Hematopoietic multipotent progenitor cell treated with erythropoietin and hydrocortisone succinate and interleukin-3 and kit ligand, for 17 days (in vitro differentiated cells): Measurements from ENCODE around the gene TMEM203.

ENCODE experiments used
- DNase-seq: peaks from one replicate; pipeline ENCODE4 v3.0.0-alpha.2; 2015; ENCODE audit warnings: low spot score

TMEM203 gene

GRCh38 chr9:137217276-137218211, 12.1 kb upstream of the TMEM203 start:
- DNase-seq: peak; percentile 31

DNA sequence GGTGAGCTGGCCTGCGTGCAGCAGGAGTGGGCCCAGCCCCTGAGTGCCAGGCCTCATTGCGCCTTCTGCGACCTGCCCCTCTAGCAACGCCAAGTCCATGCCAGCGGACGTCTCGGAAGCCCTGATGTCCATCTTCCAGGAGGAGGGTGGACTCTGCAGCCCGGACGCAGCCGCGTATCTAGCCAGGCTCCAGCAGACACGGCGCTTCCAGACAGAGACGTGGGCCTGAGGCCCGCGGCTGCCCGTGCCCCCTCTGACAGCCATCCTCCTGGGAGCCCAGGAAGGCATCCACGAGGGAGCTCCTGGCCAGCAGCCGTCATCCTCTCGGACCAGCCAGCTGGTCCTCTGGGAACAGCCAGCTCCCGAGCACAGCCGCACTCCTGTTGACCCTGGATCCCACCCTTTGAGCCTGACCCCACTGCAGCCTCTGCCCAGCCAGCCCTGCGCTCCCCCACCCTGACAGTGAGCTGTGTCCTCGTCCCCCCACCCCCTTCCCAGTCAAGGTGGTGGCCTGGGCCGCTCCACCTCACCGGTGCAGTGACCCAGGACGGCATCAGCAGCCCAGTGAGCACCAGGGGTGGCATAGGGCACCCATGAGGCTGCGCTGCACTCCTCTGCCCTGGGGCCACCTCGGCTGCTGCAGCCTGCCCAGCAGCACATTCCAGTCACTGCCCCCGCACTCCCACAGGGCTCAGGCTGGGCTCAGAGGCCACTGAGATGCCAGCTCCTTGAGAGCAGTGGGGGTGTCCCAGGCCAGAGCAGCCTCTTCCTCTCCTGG, 10.9 kb upstream of the TMEM203 start:
- DNase-seq: no peak

GRCh38 chr9:137215196-137215986, 9.9 kb upstream of the TMEM203 start:
- DNase-seq: no peak

DNA sequence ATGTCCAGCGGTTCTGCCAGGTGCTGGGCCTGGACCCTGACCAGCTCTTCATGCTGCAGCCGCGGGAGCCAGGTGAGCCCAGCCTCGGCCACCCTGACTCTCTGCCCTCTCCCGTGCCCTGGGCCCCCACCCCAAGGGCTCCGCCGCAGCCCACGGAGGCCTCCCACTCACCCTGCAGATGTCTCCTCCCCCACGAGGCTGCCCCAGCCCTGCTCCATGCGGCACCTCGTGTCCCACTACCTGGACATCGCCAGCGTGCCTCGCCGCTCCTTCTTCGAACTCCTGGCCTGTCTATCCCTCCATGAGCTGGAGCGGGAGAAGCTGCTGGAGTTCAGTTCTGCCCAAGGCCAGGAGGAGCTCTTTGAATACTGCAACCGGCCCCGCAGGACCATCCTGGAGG, 9.2 kb upstream of the TMEM203 start:
- no peak for DNase-seq

DNA sequence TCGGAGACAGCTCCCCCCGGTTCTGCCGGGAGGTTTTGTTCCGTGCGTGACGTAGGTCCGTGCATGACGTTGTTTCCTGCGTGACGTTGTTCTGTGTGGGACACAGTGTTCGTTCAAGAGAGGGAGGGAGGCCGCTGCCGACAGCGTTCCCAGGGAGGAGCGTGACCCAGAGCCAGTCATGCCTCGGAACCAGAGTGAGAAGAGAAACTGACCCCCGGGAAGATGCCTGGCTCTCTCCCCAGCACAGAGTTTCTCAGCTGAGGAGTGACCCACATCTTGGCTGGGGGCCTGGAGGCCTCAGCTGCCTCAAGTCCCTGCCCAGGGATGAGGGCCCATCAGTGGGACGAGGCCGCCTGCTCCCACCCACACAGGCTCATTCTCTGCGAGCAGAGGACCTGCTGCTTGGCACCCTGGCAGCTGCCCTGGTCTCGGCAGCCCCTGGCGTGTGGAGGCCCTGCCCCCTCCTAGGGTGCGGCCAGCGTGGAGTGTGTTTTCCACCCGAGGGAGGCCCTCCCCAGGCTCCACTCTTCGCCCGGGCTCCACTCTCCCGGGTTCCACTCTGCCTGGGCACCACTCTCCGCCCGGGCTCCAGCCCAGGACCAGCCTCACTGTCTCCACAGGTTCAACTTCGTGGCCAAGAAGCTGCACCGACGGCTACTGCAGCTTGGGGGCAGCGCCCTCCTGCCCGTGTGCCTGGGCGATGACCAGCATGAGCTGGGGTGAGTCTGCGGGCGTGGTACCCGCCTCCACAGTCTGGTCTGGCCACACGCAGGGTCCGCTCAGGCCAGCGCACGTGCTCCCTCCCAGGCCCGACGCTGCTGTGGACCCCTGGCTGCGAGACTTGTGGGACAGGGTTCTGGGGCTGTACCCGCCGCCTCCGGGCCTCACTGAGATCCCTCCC, 8.0 kb upstream of the TMEM203 start:
- peak; percentile 39 for DNase-seq

- no peak for DNase-seq
These were observed 7.1 kb upstream of the TMEM203 start for GRCh38 chr9:137212520-137212919.

DNA sequence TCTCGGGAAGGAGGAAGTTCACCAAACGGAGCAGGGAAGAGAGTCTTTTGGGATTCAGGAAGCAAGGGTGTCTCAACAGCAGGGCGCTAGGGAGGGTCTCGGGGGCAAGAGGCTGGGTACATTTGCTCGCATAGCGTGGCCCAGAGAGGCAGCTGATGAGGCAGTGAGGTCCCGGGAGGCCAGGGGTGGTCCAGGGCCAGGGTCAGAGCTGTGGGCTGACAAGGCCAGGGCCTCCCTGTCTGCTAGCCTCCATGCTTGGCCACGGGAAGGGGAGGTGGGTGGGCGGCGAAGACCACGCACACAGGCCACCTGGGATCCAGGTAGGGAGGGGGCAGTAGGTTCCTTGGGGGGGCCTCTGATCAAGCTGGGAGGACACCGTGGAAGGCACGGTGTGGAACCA, 6.1 kb upstream of the TMEM203 start:
- DNase-seq: no peak

DNA sequence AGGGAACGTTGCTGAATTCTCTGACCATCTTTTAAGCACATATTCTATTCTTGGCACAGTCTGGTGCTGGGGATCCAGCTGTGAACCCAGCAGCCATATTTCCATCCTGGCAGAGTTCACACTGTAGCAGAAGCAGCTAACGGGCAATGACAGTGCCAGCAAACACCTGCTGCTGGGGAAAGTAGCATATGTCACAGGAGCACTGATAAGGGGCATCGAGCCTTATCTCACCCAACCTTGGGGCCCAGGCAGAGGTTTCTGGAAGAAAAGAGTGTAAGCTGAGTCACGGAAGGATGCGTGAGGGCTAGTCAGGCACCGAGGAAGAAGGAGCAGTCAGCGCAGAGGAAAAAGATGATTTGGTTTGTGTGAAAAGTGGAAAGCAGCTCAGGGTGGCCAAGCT, 1.2 kb upstream of the TMEM203 start:
- DNase-seq: peak; percentile 67

GRCh38 chr9:137204731-137205125, 720 bp downstream of the TMEM203 start:
- DNase-seq: no peak

GRCh38 chr9:137202966-137203365, 2.5 kb downstream of the TMEM203 start:
- no peak for DNase-seq

GRCh38 chr9:137201205-137201868, 4.1 kb downstream of the TMEM203 start:
- no peak for DNase-seq

- peak; percentile 99 for DNase-seq
These were observed 4.9 kb downstream of the TMEM203 start, which contains the start of gene TPRN for GRCh38 chr9:137200311-137201204. TSS of gene TPRN (minus strand) at chr9:137200741. CDS start at chr9:137200711, 30 bp downstream.

GRCh38 chr9:137199411-137200121, 5.9 kb downstream of the TMEM203 start:
- DNase-seq: no peak

GRCh38 chr9:137198902-137199283, 6.6 kb downstream of the TMEM203 start:
- no peak for DNase-seq

DNA sequence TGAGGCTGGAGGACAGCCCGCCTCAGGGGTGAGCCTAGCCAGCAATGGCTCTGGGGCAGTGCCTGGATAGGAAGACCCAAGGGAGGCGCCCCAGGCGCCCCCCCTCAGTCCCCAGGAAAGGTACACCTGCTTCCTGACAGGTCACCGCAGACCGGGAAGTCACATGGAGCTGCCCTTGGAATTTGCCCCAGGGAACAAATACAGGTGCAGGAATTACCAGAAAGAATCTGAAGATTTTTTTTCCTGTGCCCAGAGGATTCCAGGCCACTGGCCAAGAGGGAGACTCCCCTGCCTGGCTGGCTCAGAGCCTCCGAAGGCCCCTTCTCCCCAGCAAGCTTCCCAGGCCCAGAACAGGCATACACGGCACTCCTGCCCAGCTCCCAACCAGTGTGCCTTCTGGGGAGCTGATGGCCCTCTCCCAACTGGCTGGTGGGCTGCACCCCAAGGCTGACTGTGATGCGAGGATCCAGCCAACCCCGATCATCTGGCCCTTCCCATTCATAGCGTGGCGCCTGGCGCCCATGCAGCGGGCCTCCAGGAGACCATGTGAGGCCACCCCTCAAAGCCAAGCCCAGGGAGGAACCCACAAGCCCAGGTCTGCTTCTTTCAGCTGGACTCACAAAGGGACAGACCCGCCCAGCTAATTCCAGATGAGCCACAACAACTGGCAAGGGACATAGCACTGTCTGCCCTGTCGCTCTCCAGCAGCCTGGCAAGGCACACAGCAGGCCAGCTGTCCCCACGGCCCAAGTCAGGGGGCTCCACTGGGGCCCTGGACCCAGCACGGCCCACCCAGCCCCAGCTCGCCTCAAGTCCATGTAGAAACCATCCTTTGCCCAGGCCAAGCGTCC, 7.2 kb downstream of the TMEM203 start:
- DNase-seq: no peak

- DNase-seq: no peak
These were observed 9.8 kb downstream of the TMEM203 start for GRCh38 chr9:137195525-137196220.

DNA sequence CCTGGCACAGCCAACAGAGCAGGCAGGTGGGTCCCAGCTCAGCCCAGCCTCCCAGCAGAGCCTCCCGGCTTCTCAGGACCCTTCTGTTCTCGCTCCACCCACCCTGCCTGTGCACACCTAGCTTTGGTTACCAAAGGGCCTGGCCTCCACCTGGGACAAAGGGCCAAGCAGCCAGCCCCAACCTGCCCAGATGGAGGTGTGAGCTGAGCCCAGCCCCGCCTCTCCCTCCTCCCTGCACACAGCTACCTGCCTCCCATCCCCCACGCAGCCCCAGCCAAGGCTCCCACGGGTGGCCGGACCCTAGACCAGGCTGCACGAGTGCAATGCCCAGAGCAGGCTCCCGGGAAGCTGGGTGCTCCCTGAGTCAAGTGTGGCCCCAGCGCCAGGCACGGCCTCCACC, 10.5 kb downstream of the TMEM203 start:
- DNase-seq: no peak
